ENCODE measurements around the gene ZNF688. TPM values are rescaled to one million over a fixed set of nuclear protein-coding genes. Genes with fewer than 3 reads are reported as not detected.

Gene ZNF688
- total and polyA plus RNA-seq, 9 of the 15 experiments (the other 6 are each of a cell fraction or from before 2014, with no cell fraction given): 0.48 to 12.9 (median 4.5) TPM

DNA sequence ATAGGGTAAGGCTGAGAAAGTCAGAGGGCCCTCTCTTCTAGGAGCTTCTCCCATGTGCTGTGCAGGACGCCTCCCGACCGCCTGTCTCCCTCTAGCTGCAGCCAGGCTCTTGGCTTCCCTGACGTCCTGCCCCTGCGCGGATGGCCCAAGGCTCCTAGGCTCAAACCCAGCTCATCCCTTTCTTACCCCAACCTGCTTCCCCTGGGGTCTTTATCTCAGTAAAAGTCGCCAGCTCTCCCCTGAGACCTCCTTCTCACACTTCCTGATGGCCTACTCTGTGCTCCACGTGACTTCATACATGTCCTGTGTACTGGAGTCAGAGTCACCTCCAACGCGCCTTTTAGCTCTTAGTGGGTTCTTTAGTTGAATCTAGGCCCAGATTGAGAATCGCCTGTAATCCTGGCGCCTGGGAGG is 35.7 kb downstream of the ZNF688 start (continued):
- TF ChIP-seq E2F6 (IDR thresholded peaks at IDR 0.05; ENCODE audit: borderline replicate concordance in 1 of 2, extremely low read depth in 1 of 2, insufficient read depth in 1 of 2, insufficient read length in 1 of 2, low read depth in 1 of 2, low read length in 1 of 2, poor library complexity in 1 of 2, severe bottlenecking in 1 of 2): peak; percentile 88 to 92
- no peak for TF ChIP-seq ZBTB1 (CRISPR knock-in tag; IDR thresholded peaks at IDR 0.05; ENCODE audit: borderline replicate concordance, low read depth)
- no peak for TF ChIP-seq RBM34 (IDR thresholded peaks at IDR 0.05; ENCODE audit: borderline replicate concordance, insufficient read depth, low read length)
- TF ChIP-seq CREM (IDR thresholded peaks at IDR 0.05; ENCODE audit: low read depth): peak; percentile 75
- TF ChIP-seq CEBPG (CRISPR knock-in tag; IDR thresholded peaks at IDR 0.05): no peak
- no peak for TF ChIP-seq CEBPG (tag; conservative IDR thresholded peaks at IDR 0.05 in 1 of 2, IDR thresholded peaks at IDR 0.05 in 1 of 2)
- TF ChIP-seq ZBTB11 (CRISPR knock-in tag; IDR thresholded peaks at IDR 0.05): no peak
- TF ChIP-seq ZC3H4 (CRISPR knock-in tag; IDR thresholded peaks at IDR 0.05; ENCODE audit: borderline replicate concordance): no peak
- TF ChIP-seq KLF13 (tag; IDR thresholded peaks at IDR 0.05; ENCODE audit: borderline replicate concordance, low read depth): no peak
- TF ChIP-seq PHF20 (IDR thresholded peaks at IDR 0.05; ENCODE audit: partially characterized antibody): no peak
- TF ChIP-seq ARNT (IDR thresholded peaks at IDR 0.05): no peak
- TF ChIP-seq, protein P1, sequence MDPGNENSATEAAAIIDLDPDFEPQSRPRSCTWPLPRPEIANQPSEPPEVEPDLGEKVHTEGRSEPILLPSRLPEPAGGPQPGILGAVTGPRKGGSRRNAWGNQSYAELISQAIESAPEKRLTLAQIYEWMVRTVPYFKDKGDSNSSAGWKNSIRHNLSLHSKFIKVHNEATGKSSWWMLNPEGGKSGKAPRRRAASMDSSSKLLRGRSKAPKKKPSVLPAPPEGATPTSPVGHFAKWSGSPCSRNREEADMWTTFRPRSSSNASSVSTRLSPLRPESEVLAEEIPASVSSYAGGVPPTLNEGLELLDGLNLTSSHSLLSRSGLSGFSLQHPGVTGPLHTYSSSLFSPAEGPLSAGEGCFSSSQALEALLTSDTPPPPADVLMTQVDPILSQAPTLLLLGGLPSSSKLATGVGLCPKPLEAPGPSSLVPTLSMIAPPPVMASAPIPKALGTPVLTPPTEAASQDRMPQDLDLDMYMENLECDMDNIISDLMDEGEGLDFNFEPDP (CRISPR knock-in tag; IDR thresholded peaks at IDR 0.05): no peak
- no peak for TF ChIP-seq NR2F6 (CRISPR knock-in tag; IDR thresholded peaks at IDR 0.05)
- no peak for TF ChIP-seq MEF2A (IDR thresholded peaks at IDR 0.05; ENCODE audit: control insufficient read depth, low read depth, low read length)
- TF ChIP-seq NUFIP1 (IDR thresholded peaks at IDR 0.05; ENCODE audit: partially characterized antibody): peak; percentile 55
- TF ChIP-seq ETV5 (CRISPR knock-in tag; IDR thresholded peaks at IDR 0.05; ENCODE audit: low read depth): no peak; the same call in 1 of the 2 replicates
- TF ChIP-seq MYNN (IDR thresholded peaks at IDR 0.05): peak; percentile 24; the same call in 1 of the 2 replicates
- no peak for TF ChIP-seq MYNN (CRISPR knock-in tag; IDR thresholded peaks at IDR 0.05)
- peak; percentile 70 to 78 for TF ChIP-seq NRF1 (conservative IDR thresholded peaks at IDR 0.05 in 1 of 2, IDR thresholded peaks at IDR 0.05 in 1 of 2)
- TF ChIP-seq, protein P2, sequence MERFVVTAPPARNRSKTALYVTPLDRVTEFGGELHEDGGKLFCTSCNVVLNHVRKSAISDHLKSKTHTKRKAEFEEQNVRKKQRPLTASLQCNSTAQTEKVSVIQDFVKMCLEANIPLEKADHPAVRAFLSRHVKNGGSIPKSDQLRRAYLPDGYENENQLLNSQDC (CRISPR knock-in tag; IDR thresholded peaks at IDR 0.05): no peak
- no peak for TF ChIP-seq ZNF561 (CRISPR knock-in tag; conservative IDR thresholded peaks at IDR 0.05)
- no peak for TF ChIP-seq SNIP1 (IDR thresholded peaks at IDR 0.05; ENCODE audit: low read depth)
- TF ChIP-seq ZNF778 (CRISPR knock-in tag; IDR thresholded peaks at IDR 0.05): no peak
- TF ChIP-seq ADNP (tag; IDR thresholded peaks at IDR 0.05): no peak
